SKM-1 treated with dmso at 0.1 percent for 144 hours (cell line): ENCODE results near the gene COL23A1.
A peak's percentile ranks its signal among the peaks of the same experiment; 100 is the strongest.
"Not testable (repeated sequence)": the region's sequence is repeated elsewhere in the genome, so short reads cannot be mapped to it uniquely, and the experiment has no call there.

ENCODE experiments used
- DNase-seq: peaks from one replicate; lab custom pipeline; 2025; ENCODE audit not compliant: unreplicated experiment; lab: John Stamatoyannopoulos, UW

COL23A1 gene

GRCh38 chr5:178328826-178329730 lies 261.1 kb downstream of the COL23A1 start:
- no peak for DNase-seq

GRCh38 chr5:178327931-178328711 lies 262.1 kb downstream of the COL23A1 start:
- DNase-seq: no peak

- DNase-seq: no peak
Measured at GRCh38 chr5:178327446-178327845, 262.7 kb downstream of the COL23A1 start.

GRCh38 chr5:178326374-178326715 lies 263.8 kb downstream of the COL23A1 start:
- DNase-seq: no peak

GRCh38 chr5:178325679-178326373 lies 264.4 kb downstream of the COL23A1 start:
- no peak for DNase-seq

GRCh38 chr5:178325311-178325678 lies 264.9 kb downstream of the COL23A1 start:
- DNase-seq: no peak

DNA sequence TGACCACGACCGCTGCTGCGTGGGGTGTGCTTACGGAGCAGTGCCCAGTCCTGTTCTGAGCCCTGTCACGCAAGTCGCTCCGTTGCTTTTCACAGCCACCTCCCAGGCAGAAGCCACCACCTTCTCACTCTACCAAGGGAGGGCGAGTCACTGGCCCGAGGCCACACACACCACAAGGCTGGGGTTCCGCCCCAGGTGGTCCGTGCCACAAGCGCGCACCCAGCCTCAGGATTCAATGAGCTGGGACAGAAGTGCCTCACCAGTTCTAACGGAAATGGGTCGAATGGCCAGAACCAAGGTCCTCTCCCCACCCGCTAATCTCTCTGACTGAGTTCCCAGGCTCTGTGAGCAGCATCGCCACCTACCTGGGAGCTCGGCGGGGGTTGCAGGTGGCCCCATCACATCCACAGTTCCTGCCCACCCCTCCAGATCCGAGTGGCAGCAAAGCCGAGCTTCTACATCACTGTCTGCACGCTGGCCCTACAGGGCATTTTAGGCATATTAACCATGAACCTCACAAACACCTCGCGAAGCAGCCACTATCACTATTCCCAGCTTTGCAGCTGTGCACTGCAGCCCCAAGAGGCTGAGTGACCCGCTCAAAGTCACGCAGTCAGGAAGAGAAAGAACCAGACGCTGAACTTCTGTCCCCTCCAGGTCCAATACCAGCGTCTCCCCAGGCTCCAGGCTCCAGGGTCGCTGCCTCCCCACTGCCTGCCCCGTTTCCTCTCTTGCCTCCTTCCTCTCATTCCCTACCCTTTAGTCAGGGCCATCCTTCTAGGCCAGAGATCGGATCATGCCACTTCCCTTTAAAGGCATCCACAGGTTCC lies 265.5 kb downstream of the COL23A1 start:
- peak; percentile 76 for DNase-seq

GRCh38 chr5:178323961-178324360 lies 266.2 kb downstream of the COL23A1 start:
- no peak for DNase-seq

DNA sequence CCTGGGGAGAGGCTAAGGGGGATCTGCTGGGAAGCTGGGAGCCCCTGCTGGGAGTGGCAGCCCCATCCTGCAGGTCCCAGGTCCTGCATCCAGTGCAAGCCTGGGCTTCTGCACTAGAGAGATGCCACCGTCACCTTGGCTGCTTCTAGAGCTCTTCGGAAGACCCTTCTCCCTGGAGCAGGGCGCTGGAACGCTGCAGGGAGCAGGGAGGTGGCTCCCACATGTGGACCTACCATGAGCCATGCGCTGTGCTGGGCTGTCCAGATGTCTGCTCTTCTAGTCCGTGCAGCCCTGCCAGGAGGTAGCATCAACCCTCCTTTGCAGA lies 266.7 kb downstream of the COL23A1 start:
- no peak for DNase-seq

- DNase-seq: no peak
Measured at GRCh38 chr5:178322736-178323540, 267.3 kb downstream of the COL23A1 start.

DNA sequence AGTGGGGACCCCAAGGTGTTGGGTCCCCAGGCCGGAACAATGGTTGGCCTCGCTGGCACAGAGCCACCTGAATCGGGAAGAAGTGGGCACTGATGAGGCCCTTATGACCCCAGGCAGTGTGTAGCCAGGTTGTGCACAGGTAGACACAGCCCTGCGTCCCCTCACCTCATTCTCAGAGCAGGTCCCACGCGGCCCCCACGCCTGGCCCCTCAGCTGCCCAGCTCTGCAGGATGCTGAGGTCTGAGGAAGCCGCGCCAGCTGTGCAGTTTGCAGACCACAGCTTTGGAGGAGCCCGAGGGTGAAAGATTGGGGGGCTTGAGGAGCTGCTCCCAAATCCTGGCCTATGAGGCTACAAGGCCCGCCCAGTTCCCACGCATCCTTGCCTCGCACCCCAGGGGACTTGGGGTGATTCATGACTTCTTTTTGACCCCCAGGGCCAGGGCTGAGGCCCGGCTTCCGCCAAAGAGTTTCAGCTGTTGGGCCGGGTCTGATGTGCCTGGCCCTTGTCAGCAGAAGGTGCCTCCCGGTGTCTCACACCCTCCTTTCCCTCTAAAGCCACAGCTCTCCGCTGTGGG lies 269.8 kb downstream of the COL23A1 start:
- no peak for DNase-seq

DNA sequence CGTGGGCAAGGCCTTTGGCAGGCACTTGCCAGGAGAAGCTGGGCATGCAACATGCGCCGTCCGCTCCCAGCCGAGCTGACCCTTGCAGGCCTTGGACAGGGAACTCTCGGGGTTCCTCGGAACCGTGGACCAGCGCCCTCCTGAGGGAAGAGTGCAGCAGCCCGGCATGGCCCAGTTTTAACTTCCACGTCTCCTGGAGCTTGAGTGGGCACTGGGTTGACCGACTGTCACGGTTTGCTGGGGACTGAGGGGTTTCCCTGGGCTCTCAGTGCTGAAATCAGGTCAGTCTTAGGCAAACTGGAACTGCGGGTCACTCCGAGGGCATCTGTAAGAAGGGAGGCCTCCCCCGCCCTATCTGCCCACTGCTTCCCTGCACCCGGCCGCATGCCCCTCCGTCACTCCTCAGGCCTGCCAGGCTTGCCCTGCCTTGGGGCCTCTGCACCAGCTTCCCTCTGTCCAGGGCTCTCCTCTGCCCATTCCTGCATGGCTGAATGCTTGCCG lies 270.6 kb downstream of the COL23A1 start:
- DNase-seq: no peak

- DNase-seq: no peak
Measured at GRCh38 chr5:178318893-178319292, 271.3 kb downstream of the COL23A1 start.

DNA sequence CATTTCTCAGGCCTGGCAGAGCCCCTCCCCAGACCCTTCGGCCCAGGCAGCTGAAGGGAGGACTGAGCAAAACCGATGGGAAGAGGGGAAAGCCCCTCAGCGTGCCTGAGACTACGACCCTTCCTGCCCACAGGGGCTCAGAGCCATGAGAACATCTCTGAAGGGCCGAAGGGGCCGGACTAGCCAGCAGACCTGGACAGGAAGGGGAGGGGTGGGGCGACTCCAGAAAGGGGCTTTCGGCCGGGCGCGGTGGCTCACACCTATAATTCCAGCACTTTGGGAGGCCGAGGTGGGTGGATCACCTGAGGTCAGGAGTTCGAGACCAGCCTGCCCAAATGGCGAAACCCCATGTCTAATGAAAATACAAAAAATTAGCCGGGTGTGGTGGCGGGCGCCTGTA lies 271.8 kb downstream of the COL23A1 start:
- no peak for DNase-seq

DNA sequence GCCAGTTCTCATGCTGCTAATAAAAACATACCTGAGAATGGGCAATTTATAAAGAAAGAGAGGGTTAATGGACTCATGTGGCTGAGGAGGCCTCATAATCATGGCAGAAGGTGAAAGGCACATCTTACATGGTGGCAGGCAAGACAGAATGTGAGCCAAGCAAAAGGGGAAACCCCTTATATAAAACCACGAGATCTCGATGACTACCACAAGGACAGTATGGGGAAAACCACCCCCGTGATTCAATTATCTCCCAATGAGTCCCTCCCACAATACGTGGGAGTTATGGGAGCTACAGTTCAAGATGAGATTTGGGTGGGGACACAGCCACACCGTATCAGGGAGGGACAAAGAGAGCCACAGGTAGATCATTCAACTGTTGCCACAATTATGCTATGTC lies 272.5 kb downstream of the COL23A1 start:
- DNase-seq: not testable (repeated sequence)

DNA sequence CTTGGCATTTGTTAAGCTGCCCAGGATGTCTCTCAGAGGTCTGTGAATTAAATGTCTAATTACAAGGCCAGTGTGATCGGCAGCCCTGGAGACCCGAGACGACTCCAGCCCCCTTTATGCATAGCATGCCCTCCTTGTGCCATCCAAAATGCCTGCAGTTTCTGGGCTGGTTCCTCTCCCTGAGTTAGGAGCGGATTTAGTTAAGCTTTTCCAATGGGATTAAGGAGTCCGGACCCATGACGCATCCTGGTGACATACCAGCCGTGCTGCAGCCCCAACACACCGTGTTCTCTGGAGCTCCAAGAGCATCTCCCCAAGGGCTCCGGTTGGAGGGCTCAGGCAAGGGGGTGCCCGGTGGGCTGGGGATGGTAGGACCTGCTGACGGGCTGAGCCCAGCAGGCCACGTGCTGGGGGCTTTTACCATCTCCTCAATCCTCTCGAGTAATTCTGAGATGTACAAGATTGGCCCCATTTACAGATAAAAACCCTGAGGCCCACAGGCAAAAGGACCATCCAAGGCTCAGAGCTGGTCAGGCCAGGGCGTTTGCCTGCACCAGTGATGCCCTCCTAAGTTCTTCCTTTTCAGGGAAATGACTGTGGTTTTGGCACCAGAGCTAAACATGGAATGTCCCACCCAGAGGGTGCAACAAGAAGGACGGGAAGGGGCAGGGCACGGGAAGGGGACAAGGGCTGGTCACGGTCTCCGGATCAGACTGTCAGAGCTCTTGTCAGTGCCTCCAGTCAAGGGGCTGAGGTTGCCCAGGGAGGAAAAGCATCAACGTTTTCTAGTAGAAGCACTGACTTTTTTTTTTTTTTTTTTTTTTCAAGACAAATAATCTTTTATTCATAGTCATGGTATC lies 275.0 kb downstream of the COL23A1 start:
- no peak for DNase-seq

DNA sequence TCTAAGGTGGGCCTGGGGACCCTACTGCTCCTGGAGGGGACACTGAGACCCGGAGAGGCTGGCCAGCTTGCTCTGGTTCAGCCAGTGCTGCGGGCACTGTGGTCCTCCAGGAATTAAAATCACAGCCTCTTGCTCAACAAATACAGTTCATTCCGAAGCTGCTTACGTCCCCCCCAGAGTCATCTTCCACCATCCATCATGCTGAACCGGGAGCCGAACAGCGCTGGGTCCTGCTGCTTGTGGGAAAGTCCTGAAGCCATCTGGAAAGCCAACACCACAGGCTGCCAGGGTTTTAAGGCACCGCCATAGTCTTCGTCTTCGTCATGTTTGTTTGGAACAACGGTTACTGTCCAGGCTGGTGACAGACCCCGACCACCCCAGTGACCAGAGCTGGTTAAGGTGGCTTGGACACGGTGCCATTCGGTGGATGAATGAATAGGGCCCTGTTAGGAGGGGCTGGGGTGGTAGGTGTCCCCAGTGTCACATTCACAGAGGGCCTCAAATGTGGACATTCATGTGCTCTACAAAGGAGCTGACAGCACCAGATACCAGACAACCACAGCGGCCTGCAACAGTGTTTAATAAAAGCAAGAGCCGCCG lies 276.0 kb downstream of the COL23A1 start:
- DNase-seq: no peak

- no peak for DNase-seq
Measured at GRCh38 chr5:178313316-178313715, 276.9 kb downstream of the COL23A1 start.
